G401 (cell line): ENCODE results near the gene LENG1. TPM values are rescaled to one million over a fixed set of nuclear protein-coding genes. Genes with fewer than 3 reads are reported as not detected.
A peak's percentile ranks its signal among the peaks of the same experiment; 100 is the strongest.

ENCODE experiments used
- DNase-seq: peaks from one replicate; pipeline ENCODE4 v3.0.0-alpha.2; 2015; ENCODE audit warnings: low spot score
- in situ Hi-C: cut with HindIII; loops from 2 replicates; pipeline ENCODE4 v1.10.0; 2016; ENCODE audit warnings: low sequenced_read_pairs, mixed read lengths
- total RNA-seq: library from RNA; depleted of rRNA; stranded (reverse); fragments of >200 nt; shearing (Covaris generic); gene quantifications from 2 replicates; pipeline ENCODE4 v1.2.3, GENCODE V29; 2014; rRNA removed

The LENG1 gene
- total RNA-seq, 1 experiment from 2014 or later: 7.3 TPM

GRCh38 chr19:54128441-54128725, 31.1 kb downstream of the LENG1 start:
- DNase-seq: no peak
- in situ Hi-C loops: no loop called here

- DNase-seq: no peak
- in situ Hi-C loops: no loop called here
Observed at GRCh38 chr19:54127688-54128440, 31.7 kb downstream of the LENG1 start.

DNA sequence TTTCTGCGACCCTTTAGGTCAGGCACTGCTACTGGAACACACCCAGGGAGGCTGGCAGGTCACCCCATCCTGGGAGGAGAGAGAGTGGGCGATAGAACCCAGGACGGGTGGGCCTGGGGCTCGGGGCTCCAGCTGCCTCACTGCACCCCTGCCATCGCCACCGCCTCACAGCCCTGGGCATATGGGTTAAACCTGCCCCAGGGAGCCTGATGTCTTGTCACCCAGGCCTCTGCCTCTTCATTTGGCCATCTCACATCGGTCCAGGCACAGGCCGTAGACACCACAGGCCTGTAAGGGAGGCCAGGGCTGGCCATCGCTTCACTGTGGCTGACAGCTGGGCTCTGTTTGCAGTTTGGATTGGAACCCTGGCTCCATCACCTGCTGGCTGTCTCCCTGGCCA, 33.8 kb downstream of the LENG1 start:
- in situ Hi-C loops: no loop called here
- DNase-seq: no peak

DNA sequence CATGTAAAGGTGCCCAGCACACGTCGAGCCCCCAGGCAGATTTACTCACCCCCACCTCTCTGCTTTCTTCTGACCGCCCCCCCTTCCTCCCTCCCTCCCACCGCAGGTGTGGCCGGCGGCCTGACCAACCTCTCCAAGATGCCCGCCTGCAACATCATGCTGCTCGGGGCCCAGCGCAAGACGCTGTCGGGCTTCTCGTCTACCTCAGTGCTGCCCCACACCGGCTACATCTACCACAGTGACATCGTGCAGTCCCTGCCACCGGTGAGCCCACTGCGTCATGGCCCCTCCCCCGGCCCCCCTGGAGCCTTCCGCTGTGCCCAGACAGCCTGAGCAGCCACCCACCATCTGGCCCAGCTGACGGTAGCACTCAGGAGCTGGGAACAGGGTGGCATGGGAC, 35.1 kb downstream of the LENG1 start:
- no peak for DNase-seq
- in situ Hi-C loops: no loop called here

- in situ Hi-C loops: no loop called here
- DNase-seq: no peak
Observed at GRCh38 chr19:54123682-54124081, 35.8 kb downstream of the LENG1 start.

DNA sequence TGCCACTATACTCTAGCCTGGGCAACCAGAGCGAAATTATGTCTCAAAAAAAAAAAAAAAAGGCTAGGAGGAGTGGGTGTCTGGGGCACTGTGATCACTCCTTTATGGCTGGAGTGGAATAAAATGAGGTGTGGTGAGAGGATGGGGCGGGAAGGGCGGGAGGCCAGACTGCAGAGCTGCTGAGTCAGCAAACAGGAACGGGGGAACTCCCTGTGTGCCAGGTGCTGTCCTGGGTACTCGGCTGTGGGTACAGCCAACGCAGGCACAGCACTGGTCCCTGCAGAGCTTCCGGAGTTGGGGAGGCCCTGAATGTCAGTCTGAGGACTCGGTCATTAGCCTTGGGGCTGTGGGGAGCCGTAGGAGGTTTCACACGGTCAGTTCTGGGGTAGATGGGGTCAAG, 38.3 kb downstream of the LENG1 start:
- no peak for DNase-seq
- in situ Hi-C loops: no loop called here

DNA sequence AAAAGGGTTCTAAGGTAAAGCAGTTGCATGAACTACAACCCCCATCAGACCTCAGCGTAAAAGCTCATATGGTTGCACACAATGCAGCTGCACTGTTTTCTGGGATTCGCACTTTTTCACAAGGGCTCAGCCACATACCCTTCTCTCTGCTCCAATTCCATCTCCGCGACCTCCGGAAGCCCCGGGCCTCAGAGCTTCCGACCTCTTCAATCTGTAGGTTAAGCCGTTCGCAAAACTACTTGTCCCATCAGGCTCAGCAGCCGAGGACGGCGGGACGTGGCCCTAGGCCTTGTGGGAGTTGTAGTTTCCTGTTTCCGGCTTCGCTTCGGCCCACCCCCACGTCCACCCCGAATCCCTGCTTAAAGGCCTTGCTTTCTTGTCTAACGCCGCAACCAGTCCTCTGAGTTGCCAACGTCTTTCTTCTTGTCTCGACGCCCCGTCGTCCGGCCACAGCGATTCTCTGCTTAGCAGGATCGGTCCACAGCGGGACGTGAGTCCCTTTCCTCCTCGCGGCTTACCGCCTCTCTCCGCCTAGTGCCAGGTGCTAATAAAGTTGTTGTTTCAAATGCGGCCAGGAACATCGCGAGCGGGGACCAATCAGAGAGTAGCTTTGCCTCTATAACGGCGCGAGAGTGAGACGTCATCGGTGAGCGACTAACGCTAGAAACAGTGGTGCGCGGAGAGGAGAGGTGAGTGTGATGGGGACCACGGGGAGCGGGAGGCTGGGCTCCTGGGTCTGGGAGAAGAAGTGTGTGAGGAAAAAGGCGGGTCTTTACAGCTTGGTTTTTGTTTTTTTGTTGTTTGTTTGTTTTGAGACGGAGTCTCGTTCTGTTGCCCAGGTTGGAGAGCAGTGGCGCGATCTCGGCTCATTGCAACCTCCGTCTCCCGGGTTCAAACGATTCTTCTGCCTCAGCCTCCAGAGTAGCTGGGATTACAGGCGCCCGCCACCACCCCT, 44.1 kb downstream of the LENG1 start, which contains the start of the genes PRPF31 and TFPT:
Gene PRPF31 (plus strand): TSS at position 646 of the 955 bp plus-strand sequence. CDS start 2,525 bp downstream, outside the sequence.
Gene TFPT (minus strand): TSS at position 549 of the 955 bp plus-strand sequence. CDS start 388 bp downstream, at position 161.
- in situ Hi-C loops: no loop called here
- DNase-seq: peak; percentile 97

DNA sequence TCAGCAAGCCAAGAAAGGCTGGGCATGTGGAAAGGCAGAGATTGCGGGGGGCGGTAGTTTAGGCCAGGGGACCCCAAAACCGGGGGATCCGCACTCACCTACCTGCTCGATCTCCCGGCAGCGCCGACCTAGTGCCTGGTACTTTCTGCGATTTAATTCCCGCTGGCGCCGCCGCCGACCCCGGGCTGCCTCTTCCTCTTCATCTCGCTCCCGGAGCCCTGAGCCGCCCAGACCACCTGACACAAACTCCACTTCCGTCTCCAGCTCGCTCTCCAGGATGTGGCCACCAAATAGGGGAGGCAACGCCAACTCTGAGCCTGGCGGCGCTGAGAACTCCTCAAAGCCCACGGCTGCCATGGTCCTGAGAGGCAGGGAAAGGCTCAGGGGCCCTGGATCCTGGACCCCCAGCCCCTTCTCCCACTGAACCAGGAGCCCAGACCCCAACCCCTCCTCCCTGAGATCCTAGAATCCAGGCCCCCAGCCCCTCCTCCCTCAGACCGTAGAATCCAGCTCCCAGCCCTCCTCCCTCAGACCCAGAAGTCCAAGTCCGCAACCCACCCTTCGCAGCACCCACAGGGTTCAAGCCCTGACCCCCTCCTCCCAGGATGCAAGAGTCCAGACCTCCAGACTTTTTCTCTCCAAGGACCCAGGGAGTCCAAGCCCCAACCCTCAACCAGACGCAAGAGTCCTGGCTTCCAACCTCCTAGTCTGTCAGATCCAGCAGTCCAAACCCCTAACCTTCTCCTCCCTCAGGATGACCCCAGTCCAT, 45.0 kb downstream of the LENG1 start:
- no peak for DNase-seq
- in situ Hi-C loops: no loop called here

DNA sequence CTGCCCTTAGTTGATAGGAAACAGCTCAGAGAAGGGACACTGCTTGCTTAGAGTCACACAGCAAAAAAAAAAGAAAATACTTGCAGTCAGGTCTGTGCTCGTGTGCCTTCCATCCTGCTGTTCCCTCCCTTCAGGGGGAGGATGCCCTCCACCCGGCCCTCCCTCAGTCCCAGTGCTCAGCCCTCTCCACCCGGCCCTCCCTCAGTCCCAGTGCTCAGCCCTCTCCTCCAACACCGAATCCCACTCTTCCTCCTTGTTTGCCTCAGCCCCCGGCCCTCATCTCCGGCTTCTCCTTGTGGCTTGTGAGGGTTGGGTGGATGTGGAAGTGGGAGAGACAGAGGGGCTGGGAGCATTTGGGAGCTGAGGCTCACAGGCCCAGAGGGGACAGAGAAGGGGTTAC, 49.9 kb downstream of the LENG1 start:
- no peak for DNase-seq
- in situ Hi-C loops: no loop called here

DNA sequence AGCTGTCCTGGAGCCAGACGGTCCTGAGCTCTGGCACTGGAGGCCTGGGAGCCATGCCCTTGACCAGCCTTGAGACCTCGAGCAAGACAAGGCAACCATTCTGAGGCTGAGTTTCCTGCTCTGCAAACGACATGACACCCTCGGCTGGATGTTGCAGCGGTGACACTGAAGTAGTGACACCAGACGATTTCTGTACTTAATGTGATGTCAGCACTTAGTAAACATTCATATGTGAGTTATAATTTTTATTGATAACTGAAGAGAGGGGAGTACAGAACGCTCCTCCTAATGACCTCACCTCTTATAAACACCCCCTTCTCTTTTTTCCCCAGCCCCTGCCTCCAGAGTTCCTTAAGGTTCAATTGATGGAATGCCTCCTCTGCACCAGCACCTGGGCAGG, 51.0 kb downstream of the LENG1 start:
- DNase-seq: no peak
- in situ Hi-C loops: no loop called here

GRCh38 chr19:54107876-54108490, 51.5 kb downstream of the LENG1 start:
- in situ Hi-C loops: no loop called here
- DNase-seq: no peak

GRCh38 chr19:54106716-54107115, 52.8 kb downstream of the LENG1 start:
- in situ Hi-C loops: no loop called here
- no peak for DNase-seq

- in situ Hi-C loops: no loop called here
- DNase-seq: no peak
Observed at GRCh38 chr19:54105796-54106195, 53.7 kb downstream of the LENG1 start.

Other genes with a start within 250 kb of the LENG1 start
- gene CACNG8, start 196.8 kb downstream of the LENG1 start, total RNA-seq: 0.68 and 1.8 TPM in 2 replicates
- gene CACNG6, start 168.1 kb downstream of the LENG1 start, total RNA-seq: not detected in 2 replicates
- gene VSTM1, start 95.8 kb downstream of the LENG1 start, total RNA-seq: 0.71 TPM in 1 of 2 replicates, not detected in the other
- gene TARM1, start 78.4 kb downstream of the LENG1 start, total RNA-seq: not detected in 2 replicates
- gene OSCAR, start 58.9 kb downstream of the LENG1 start, total RNA-seq: 1.7 TPM in 1 of 2 replicates, not detected in the other
- gene NDUFA3, start 56.9 kb downstream of the LENG1 start, total RNA-seq: 28.7 and 54.7 TPM in 2 replicates
- 21.6 and 23.5 TPM in 2 replicates for gene TFPT, start 44.1 kb downstream of the LENG1 start, total RNA-seq
- gene PRPF31, start 44.0 kb downstream of the LENG1 start, total RNA-seq: 111 and 113 TPM in 2 replicates
- 11.6 and 15.2 TPM in 2 replicates for gene CNOT3, start 22.0 kb downstream of the LENG1 start, total RNA-seq
- gene TMC4, start 13.4 kb upstream of the LENG1 start, total RNA-seq: 9.6 TPM in 1 of 2 replicates, not detected in the other
- gene MBOAT7, start 29.9 kb upstream of the LENG1 start, total RNA-seq: 36.3 and 46.0 TPM in 2 replicates
- 146 and 178 TPM in 2 replicates for gene TSEN34, start 31.6 kb upstream of the LENG1 start, total RNA-seq
- 2,874 and 3,759 TPM in 2 replicates for gene RPS9, start 41.1 kb upstream of the LENG1 start, total RNA-seq
- 0.74 and 0.81 TPM in 2 replicates for gene LILRB3, start 63.3 kb upstream of the LENG1 start, total RNA-seq
- not detected in 2 replicates for gene LILRA6, start 83.1 kb upstream of the LENG1 start, total RNA-seq
- gene LILRB5, start 97.6 kb upstream of the LENG1 start, total RNA-seq: not detected in 2 replicates
- gene LILRB2, start 121.4 kb upstream of the LENG1 start, total RNA-seq: not detected in 2 replicates
- gene LILRA5, start 153.4 kb upstream of the LENG1 start, total RNA-seq: not detected in 2 replicates
- gene LILRA4, start 179.4 kb upstream of the LENG1 start, total RNA-seq: not detected in 2 replicates
- gene LAIR1, start 205.2 kb upstream of the LENG1 start, total RNA-seq: 0.37 TPM in 1 of 2 replicates, not detected in the other